GM13976 (cell line): ENCODE measurements around the gene INKA2.
"Not testable (repeated sequence)": the region's sequence is repeated elsewhere in the genome, so short reads cannot be mapped to it uniquely, and the experiment has no call there.

Experiments
- DNase-seq: peaks from one replicate; pipeline ENCODE4 v3.0.0; 2012; ENCODE audit warnings: low spot score
- in situ Hi-C: fragments of 300-500 bp; cut with MboI; formaldehyde crosslinking; loops from one replicate; pipeline ENCODE4 v1.12.0; 2022; ENCODE audit warnings: low sequenced_read_pairs, mixed read lengths, inconsistent platforms; ENCODE audit not compliant: unreplicated experiment
- TF ChIP-seq, protein P1 (sequence below): IDR thresholded peaks from 2 replicates; pipeline ENCODE4 v1.5.1; 2012; ENCODE audit warnings: borderline replicate concordance, mild to moderate bottlenecking; ENCODE audit not compliant: insufficient read depth; ENCODE audit errors: extremely low read depth, missing control alignments, control extremely low read depth

Gene INKA2

DNA sequence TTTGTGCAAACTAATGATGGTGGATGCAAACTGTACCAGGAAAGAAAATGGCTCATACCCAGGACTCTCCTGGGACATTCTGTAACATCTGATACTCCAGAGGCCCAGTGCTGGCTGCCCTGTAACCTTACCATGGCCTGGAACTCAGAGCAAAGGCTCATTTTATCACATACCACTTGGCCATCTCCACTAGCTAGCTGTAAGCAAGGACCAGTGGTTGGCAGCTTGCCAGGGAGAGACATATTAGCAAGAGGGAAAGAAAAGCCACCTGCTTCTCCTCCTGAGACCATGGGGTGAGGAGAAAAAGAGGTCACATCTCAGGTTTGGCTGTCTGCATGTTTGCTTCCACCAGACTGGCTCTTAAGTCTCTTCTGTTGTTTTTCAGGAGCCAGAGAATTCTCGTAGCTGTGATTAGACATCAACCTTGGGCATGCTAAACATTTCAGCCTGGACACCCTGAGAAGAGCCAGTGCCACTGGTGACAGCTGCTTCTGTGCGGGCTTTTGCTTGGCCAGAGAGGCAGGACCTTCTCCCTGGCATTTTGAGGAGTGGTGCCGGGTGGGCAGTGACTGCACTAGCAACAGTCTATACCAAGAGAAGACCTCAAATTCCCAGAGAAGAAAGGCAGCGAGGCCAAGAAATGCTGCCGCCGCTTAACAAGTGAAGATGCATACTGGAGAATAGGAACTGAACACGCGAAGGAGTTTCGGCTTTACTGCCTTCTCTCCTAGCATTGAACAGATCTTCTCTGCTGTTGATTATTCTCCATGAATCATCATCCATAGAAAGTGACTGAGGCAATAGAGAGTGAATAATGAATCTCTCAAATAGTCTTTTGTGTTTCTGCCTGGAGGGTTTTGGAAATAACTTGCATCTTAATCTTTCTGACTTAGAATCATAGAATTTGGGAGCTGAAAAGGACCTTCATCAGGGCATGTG, 6.7 kb upstream of the INKA2 start:
- TF ChIP-seq, protein P1, sequence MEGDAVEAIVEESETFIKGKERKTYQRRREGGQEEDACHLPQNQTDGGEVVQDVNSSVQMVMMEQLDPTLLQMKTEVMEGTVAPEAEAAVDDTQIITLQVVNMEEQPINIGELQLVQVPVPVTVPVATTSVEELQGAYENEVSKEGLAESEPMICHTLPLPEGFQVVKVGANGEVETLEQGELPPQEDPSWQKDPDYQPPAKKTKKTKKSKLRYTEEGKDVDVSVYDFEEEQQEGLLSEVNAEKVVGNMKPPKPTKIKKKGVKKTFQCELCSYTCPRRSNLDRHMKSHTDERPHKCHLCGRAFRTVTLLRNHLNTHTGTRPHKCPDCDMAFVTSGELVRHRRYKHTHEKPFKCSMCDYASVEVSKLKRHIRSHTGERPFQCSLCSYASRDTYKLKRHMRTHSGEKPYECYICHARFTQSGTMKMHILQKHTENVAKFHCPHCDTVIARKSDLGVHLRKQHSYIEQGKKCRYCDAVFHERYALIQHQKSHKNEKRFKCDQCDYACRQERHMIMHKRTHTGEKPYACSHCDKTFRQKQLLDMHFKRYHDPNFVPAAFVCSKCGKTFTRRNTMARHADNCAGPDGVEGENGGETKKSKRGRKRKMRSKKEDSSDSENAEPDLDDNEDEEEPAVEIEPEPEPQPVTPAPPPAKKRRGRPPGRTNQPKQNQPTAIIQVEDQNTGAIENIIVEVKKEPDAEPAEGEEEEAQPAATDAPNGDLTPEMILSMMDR, result no peak
- DNase-seq, result no peak
- in situ Hi-C loops, result loop anchor here (10.0 kb wide), 1 partner anchor 241 kb away; the partner anchor contains the start of genes ADORA3 and TMIGD3

DNA sequence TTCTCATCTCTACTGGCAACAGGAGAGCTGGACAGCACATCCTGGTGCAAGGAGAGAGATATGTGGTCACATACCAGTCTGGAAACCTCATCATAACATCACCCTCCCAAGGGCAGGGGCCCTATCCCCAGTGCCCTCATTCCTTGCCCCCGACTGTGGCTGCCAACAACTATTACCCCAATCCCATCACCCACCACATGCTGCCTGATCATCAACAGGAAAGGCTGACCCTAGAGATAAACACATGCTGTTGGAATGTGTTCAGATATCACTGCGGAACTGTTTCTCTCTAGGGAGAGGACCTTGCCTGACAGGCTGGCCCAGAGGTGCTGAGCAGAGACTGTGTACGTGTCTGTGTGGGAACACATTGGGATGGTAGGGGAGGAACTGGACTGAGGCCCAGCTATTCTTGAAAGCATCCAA, 4.5 kb upstream of the INKA2 start:
- in situ Hi-C loops, result loop anchor here (10.0 kb wide), 1 partner anchor 239 kb away; the partner anchor contains the start of genes ADORA3 and TMIGD3
- no peak for DNase-seq
- TF ChIP-seq, protein P1, result no peak

DNA sequence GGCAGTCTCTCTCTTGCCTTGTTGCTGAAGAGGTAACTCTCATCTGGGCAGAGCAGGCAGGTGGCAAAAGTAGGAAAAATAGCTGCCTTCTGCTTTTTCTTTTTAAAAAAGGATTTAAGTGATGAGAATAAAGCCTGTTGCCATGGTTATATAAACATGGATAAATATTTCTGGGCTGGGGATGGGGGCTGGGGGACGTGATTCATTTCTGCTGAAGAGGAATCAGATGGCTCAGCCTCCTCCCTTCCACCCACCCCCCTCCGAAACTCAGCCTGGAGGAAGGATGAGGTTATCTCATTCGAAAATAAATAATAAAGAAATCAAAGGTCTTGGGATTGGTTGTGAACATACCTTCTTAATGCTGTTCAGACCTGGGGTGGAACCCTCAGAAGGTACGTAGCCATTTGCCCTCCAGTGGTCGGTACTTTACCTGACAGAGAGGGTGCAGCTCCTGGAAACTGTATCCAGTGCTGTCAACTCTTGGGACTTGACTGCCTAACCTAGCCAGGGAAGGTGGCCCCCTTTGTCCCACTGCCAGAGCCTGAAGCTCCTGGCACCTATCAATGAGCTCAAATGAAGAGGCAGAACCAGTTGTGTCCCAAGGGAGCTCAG, 3.8 kb upstream of the INKA2 start:
- TF ChIP-seq, protein P1, result no peak
- in situ Hi-C loops, result loop anchor here (10.0 kb wide), 1 partner anchor 238 kb away; the partner anchor contains the start of genes ADORA3 and TMIGD3
- DNase-seq, result no peak

DNA sequence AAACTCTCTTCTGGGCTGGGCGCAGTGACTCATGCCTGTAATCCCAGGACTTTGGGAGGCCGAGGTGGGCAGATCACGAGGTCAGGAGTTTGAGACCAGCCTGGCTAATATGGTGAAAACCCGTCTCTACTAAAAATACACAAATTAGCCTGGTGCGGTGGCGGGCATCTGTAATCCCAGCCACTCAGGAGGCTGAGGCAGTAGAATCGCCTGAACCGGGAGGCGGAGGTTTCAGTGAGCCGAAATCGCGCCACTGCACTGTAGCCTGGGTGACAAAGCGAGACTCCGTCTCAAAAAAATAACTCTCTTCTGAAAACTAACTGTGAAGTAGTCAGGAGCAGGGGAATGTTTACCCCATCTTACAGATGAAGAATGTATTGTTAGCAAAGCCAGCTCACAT, 3.1 kb upstream of the INKA2 start:
- DNase-seq, result not testable (repeated sequence)
- in situ Hi-C loops, result loop anchor here (10.0 kb wide), 1 partner anchor 237 kb away; the partner anchor contains the start of genes ADORA3 and TMIGD3

DNA sequence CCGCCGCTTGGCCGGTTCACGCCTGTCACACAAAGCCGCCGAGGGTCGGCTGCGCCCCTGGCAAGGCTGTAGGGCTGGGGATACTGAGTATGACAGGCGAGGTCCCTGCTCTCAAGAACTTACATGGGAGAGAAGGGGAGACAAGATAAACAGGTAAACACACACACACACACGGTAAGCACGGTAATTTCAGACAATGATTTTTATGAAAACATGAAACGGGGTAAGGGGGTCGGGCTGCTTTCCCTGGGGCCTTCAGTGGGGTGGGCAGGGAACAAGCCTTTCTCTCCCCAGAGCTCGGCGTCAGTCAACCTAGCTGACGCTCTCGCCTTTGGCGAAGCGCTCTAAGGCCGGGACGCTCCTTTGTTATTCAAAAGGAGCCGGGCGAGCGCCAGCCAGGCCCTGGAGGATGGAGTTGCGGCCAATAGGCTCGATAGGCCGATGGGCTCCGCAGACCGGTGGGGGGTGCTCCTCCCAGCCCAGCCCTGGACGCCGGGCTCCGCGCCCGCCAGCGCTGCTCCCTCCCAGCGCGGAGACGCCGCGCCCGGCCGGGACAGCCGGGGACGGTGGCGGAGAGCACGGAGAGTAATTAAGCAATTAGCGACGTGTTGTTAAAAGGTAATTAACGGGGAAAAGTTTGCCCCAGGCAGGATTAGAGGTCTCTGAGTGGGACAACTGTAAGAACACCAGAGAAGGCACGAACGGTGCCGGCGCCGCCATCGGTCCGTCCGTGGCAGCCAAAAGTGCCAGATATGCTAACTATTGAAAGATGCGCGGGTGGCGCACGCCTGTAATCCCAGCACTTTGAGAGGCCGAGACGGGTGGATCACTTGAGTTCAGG, 950 bp upstream of the INKA2 start:
- in situ Hi-C loops, result loop anchor here (10.0 kb wide), 1 partner anchor 235 kb away; the partner anchor contains the start of genes ADORA3 and TMIGD3
- peak; percentile 43 for DNase-seq
- TF ChIP-seq, protein P1, result no peak

DNA sequence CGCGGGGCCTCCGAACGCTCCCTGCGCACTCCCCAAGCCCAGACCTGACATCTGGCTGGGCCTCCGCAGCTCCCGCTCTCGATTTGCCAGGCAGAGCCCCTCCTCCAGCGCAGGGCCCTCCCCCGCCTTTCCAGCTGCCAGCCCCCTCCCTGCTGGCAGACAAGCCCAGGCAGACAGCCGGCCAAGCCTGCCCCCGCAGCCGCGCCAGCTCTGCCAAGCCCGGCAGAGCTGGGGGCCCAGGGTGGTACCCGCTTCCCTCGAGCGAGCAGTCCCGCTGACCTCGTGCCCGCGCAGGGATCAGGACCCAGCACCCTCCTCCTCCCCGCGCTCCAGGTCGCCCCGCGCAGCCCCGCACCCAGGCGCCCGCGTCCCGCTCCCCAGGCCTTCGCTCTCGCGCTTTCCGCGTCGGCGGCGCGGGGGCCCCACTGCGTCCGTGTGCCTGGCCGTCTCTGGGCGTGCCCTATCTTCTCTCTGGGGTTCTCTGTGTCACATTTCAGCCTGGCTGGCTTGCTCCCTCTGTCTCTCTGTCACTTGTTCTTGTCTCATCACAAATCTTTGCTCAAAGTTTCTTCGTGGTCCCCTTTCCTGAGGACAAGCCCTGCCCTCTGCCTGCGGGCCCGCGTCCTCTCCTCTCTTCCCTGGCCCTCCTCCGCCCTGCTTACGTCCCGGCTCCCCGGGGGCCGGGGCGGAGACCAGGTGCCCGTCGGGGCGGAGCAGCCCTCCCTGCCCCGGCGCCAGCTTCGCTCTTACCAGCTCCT, 580 bp downstream of the INKA2 start:
- DNase-seq, result peak; percentile 62
- in situ Hi-C loops, result no loop called here
- TF ChIP-seq, protein P1, result no peak
